Right lobe of liver (tissue), 6 donors: ENCODE results near the gene SPATS2. TPM values are rescaled to one million over a fixed set of nuclear protein-coding genes. Genes with fewer than 3 reads are reported as not detected.

Experiments used
- ATAC-seq, 4 donors: fragments of 200-7000 bp; cut with Tn5 transposase; one replicate each; pipeline ENCODE4 v1.9.1; 2020; ENCODE audit warnings: mild to moderate bottlenecking in 4 of 4, moderate library complexity in 4 of 4
- DNase-seq, 3 donors: peaks; one replicate each; pipeline ENCODE4 v3.0.0-alpha.2; 2020
- H3K27ac ChIP-seq, 3 donors: fragments of 200-600 bp; one replicate each; pipeline ENCODE4 v1.8.0; 2022
- H3K27me3 ChIP-seq, 2 donors: fragments of 200-600 bp; one replicate each; pipeline ENCODE4 v1.8.0; 2022
- H3K36me3 ChIP-seq, 4 donors: fragments of 200-600 bp; sonication (generic) in 1 of 4; one replicate each; pipeline versions ENCODE4 v1.5.1 to v1.8.0; 2017 to 2022; ENCODE audit warnings: control low read depth in 1 of 4
- H3K4me1 ChIP-seq, 4 donors: fragments of 200-600 bp; sonication (generic) in 1 of 4; one replicate each; pipeline versions ENCODE4 v1.5.1 to v1.8.0; 2017 to 2022; ENCODE audit warnings: control low read depth in 1 of 4
- H3K4me3 ChIP-seq, 3 donors: fragments of 200-600 bp; one replicate each; pipeline ENCODE4 v1.8.0; 2022
- H3K9me3 ChIP-seq, 4 donors: fragments of 200-600 bp; sonication (generic) in 1 of 4; one replicate each; pipeline versions ENCODE4 v1.5.1 to v1.8.0; 2017 to 2022; ENCODE audit warnings: control low read depth in 1 of 4
- POLR2A ChIP-seq: fragments of 450-650 bp; IDR thresholded peaks from one replicate; pipeline ENCODE4 v1.6.1; 2017; ENCODE audit warnings: antibody characterized with exemption, mild to moderate bottlenecking
- WGBS: methylation state at CpG from one replicate; pipeline ENCODE4 v1.1.6; 2018; ENCODE audit warnings: low coverage, low lambda C conversion rate; ENCODE audit not compliant: insufficient coverage; ENCODE audit errors: missing lambda C conversion rate; 5-methylcytosine and 5-hydroxymethylcytosine counted together
- intact Hi-C, 2 donors: fragments of 100-400 bp; cut with DNase I; formaldehyde crosslinking; loops; one replicate each; pipeline versions ENCODE4 v1.11.2 to v1.14.1; 2022
- total RNA-seq, 6 experiments: library from RNA; depleted of rRNA in 2 of 6; stranded (reverse); fragments of >200 nt in 2 of 6; fragmentation: NEBNext Ultra II Directional in 3 of 6; extraction: Animal tissue kit (Norgen Biotek cat#: 25700) in 3 of 6; gene quantifications; one replicate each; pipeline versions ENCODE4 v1.1.0 to v1.2.4, GENCODE V29; 2016 to 2023
- TF ChIP-seq, protein P1 (sequence below), 4 donors: fragments of 200-600 bp in 3 of 4; fragments of 450-650 bp in 1 of 4; IDR thresholded peaks; one replicate each; pipeline versions ENCODE4 v1.5.1 to v1.8.0; 2016 to 2022; ENCODE audit warnings: antibody characterized with exemption in 4 of 4, mild to moderate bottlenecking in 2 of 4
- donor health status: DM: no; HTN: yes; CAD: no.
- donor health status: DM: no; HTN: no; CAD: no.
- donor health status: DM: no; HTN: no; CAD: no.
- donor health status: DM: no; HTN: yes; CAD: no.
- donor health status: DM: no; HTN: yes; CAD: no.

The SPATS2 gene
- total RNA-seq, 6 experiments from 2014 or later = 3.2 to 6.1 (median 4.4) TPM

DNA sequence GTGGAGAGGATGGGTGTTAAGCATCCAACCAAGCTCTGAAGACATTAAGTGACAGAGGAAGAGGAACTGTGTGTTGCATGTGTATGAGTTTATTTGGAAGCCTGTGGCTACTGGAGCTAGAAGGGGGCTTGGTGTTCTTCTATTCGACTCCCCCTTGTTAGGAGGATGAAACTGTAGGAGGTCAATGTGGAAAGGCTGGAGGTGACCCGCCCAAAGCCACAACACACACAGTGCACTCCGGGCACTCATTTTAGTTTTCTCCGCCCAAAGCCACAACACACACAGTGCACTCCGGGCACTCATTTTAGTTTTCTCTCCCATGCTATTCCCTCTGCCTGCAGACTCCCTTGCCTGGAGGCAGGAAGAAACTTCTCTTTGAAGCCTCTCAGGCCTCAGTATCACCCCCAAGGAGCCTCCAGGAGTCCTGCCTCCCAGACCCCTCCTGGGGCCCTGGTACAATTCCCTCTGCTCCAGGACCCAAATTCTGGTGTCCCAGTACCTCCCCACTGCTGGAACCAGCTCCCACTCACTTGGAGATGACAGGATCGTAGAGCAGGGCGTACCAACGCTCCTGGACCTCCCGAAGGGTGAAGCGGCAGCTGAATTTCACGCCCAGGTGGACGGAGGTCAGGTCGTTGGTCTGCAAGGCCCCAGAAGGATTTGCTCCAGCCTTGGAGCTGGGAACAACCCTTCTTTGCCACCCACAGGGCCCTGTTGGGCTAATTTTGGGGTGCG lies 196.9 kb downstream of the SPATS2 start:
- Histone ChIP-seq H3K4me1 (peaks cover 0 to 17% (median 0%) of the 10 kb centered on the region in 4 donors), H3K27me3 (no peaks in the 10 kb centered on the region), H3K36me3 (peaks cover 0 to 58% (median 29%) of the 10 kb centered on the region in 4 donors), H3K9me3 (no peaks in the 10 kb centered on the region), H3K4me3 (no peak overlapping the region), H3K27ac (no peak overlapping the region)
- TF ChIP-seq, protein P1, sequence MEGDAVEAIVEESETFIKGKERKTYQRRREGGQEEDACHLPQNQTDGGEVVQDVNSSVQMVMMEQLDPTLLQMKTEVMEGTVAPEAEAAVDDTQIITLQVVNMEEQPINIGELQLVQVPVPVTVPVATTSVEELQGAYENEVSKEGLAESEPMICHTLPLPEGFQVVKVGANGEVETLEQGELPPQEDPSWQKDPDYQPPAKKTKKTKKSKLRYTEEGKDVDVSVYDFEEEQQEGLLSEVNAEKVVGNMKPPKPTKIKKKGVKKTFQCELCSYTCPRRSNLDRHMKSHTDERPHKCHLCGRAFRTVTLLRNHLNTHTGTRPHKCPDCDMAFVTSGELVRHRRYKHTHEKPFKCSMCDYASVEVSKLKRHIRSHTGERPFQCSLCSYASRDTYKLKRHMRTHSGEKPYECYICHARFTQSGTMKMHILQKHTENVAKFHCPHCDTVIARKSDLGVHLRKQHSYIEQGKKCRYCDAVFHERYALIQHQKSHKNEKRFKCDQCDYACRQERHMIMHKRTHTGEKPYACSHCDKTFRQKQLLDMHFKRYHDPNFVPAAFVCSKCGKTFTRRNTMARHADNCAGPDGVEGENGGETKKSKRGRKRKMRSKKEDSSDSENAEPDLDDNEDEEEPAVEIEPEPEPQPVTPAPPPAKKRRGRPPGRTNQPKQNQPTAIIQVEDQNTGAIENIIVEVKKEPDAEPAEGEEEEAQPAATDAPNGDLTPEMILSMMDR (IDR thresholded peaks at IDR 0.05) = no peak
- TF ChIP-seq POLR2A = no peak
- ATAC-seq = no peak
- intact Hi-C loops = no loop called here
- 80% methylated on average over 4 of the region's 14 CpGs for WGBS
- DNase-seq = no peak

GRCh38 chr12:49564686-49565405 lies 197.6 kb downstream of the SPATS2 start:
- H3K36me3 ChIP-seq = peaks cover 0 to 50% (median 26%) of the 10 kb centered on the region in 4 donors
- H3K27me3 ChIP-seq = no peaks in the 10 kb centered on the region
- H3K4me1 ChIP-seq = peaks cover 0 to 18% (median 0%) of the 10 kb centered on the region in 4 donors
- 55% methylated on average over 3 of the region's 8 CpGs for WGBS
- H3K27ac ChIP-seq = no peak overlapping the region
- DNase-seq = no peak
- H3K9me3 ChIP-seq = no peaks in the 10 kb centered on the region
- TF ChIP-seq, protein P1 (IDR thresholded peaks at IDR 0.05) = no peak
- TF ChIP-seq POLR2A = no peak
- no peak for ATAC-seq
- H3K4me3 ChIP-seq = no peak overlapping the region
- intact Hi-C loops = no loop called here

DNA sequence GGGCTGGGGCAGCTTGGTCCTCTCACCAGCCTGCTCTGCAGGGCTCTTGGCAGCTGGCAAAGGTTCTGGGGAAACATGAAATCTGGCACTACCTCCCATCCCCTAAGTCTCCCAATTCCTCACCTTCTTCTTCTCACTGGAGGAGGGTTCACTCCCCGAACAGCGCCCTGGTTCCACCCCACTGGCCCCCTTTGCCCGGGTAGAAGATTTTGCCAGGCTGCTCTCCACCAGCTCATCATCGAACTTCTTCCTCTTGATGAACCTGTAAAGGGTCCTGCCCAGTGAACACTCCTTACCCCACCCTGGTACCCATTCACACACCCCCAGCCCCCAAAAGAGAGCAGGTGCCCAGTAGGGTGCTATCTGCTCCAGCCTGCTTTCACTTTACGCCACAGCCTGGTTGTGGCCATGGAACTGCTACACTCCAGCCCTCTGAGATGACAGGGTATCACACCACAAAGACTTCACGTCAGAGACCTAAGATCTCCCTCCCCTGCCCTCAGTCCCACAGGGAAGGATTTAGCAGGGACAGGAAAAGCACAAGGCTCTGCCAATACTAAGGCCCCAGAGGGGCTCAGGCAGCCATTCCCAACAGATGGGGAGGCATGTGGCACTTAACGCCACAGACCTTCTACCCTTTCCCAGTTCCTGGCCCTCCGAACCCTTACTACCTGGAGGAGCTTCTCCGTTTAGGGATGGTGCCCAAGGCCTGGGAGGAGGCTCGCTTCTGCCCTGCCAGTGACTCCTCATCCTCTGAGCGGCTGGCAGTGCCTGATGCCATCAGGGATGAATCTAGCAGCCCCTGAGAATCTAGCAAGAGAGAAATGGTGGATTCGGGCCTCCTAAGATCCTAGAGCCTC lies 198.4 kb downstream of the SPATS2 start:
- Histone ChIP-seq H3K4me3 (no peak overlapping the region), H3K4me1 (peaks cover 0 to 18% (median 0%) of the 10 kb centered on the region in 4 donors), H3K36me3 (peaks cover 0 to 43% (median 22%) of the 10 kb centered on the region in 4 donors), H3K27me3 (no peaks in the 10 kb centered on the region), H3K9me3 (no peaks in the 10 kb centered on the region), H3K27ac (no peak overlapping the region)
- 92% methylated on average over 6 of the region's 12 CpGs for WGBS
- TF ChIP-seq, protein P1 (IDR thresholded peaks at IDR 0.05) = no peak
- no peak for TF ChIP-seq POLR2A
- intact Hi-C loops = no loop called here
- no peak for ATAC-seq
- DNase-seq = no peak

- Histone ChIP-seq H3K4me1 (peaks cover 0 to 18% (median 0%) of the 10 kb centered on the region in 4 donors), H3K36me3 (peaks cover 0 to 38% (median 20%) of the 10 kb centered on the region in 4 donors), H3K27ac (no peak overlapping the region), H3K4me3 (no peak overlapping the region), H3K9me3 (no peaks in the 10 kb centered on the region), H3K27me3 (no peaks in the 10 kb centered on the region)
- ATAC-seq (no peak), DNase-seq (no peak)
- TF ChIP-seq, protein P1 (IDR thresholded peaks at IDR 0.05) = no peak
- TF ChIP-seq POLR2A = no peak
- intact Hi-C loops = no loop called here
- WGBS = no CpG with 5 or more reads among the region's 13 CpGs
Observed at GRCh38 chr12:49566361-49566760, 199.1 kb downstream of the SPATS2 start.
